ENCODE results near the gene BABAM1. TPM values are rescaled to one million over a fixed set of nuclear protein-coding genes. Genes with fewer than 3 reads are reported as not detected.
A peak's percentile ranks its signal among the peaks of the same experiment; 100 is the strongest.

BABAM1 gene
- total RNA-seq, 1 experiment from 2014 or later: 79.5 TPM

DNA sequence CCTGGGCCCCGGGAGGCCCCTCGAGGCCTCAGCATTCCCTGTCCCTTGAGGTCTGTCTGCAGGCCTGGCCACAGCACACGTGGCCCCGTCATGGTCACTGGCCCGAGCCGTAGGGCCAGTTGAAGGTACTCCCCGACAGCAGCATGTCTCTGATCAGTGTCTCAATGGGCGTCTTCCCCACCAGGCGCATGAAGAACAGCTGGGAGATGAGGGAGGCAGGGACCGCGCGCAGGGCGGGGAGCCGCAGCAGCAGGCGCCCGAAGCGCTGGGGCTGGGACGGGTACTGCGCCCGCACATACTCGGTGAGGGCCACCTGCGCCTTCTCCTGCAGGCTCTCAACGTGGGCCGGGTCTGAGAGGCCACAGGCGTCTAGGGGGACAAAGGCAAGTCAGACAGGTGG lies 35.0 kb upstream of the BABAM1 start:
- BruUV-seq (replicated peaks): no TSS peak
- DNase-seq (ENCODE audit: low read depth, low spot score) (no peak), ATAC-seq (no peak)
- H3K27ac ChIP-seq (ENCODE audit: low read length): no peak overlapping the region
- peaks cover 4% of the 10 kb centered on the region; the same call in 1 of the 2 replicates for H3K36me3 ChIP-seq (ENCODE audit: control insufficient read depth, insufficient read depth, low read length)
- no peaks in the 10 kb centered on the region for H3K9me3 ChIP-seq (ENCODE audit: control insufficient read depth, insufficient read depth, low read depth, low read length)
- POLR2A ChIA-PET: no interaction called here
- peaks cover 17% of the 10 kb centered on the region for H3K4me1 ChIP-seq (ENCODE audit: control insufficient read depth, insufficient read depth, low read length)
- in situ Hi-C loops (cut with HindIII; ENCODE audit: low pct_unique_long_range_greater_than_20kb, low sequenced_read_pairs) (no loop called here), intact Hi-C loops (cut with micrococcal nuclease; ENCODE audit: unreplicated experiment) (no loop called here)
- H3K4me3 ChIP-seq (ENCODE audit: low read depth in 2 of 2, low read length in 2 of 2): no peak overlapping the region
- CTCF ChIA-PET: no interaction called here
- TF ChIP-seq, protein P1, sequence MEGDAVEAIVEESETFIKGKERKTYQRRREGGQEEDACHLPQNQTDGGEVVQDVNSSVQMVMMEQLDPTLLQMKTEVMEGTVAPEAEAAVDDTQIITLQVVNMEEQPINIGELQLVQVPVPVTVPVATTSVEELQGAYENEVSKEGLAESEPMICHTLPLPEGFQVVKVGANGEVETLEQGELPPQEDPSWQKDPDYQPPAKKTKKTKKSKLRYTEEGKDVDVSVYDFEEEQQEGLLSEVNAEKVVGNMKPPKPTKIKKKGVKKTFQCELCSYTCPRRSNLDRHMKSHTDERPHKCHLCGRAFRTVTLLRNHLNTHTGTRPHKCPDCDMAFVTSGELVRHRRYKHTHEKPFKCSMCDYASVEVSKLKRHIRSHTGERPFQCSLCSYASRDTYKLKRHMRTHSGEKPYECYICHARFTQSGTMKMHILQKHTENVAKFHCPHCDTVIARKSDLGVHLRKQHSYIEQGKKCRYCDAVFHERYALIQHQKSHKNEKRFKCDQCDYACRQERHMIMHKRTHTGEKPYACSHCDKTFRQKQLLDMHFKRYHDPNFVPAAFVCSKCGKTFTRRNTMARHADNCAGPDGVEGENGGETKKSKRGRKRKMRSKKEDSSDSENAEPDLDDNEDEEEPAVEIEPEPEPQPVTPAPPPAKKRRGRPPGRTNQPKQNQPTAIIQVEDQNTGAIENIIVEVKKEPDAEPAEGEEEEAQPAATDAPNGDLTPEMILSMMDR (IDR thresholded peaks at IDR 0.05): no peak
- TF ChIP-seq, protein P2, sequence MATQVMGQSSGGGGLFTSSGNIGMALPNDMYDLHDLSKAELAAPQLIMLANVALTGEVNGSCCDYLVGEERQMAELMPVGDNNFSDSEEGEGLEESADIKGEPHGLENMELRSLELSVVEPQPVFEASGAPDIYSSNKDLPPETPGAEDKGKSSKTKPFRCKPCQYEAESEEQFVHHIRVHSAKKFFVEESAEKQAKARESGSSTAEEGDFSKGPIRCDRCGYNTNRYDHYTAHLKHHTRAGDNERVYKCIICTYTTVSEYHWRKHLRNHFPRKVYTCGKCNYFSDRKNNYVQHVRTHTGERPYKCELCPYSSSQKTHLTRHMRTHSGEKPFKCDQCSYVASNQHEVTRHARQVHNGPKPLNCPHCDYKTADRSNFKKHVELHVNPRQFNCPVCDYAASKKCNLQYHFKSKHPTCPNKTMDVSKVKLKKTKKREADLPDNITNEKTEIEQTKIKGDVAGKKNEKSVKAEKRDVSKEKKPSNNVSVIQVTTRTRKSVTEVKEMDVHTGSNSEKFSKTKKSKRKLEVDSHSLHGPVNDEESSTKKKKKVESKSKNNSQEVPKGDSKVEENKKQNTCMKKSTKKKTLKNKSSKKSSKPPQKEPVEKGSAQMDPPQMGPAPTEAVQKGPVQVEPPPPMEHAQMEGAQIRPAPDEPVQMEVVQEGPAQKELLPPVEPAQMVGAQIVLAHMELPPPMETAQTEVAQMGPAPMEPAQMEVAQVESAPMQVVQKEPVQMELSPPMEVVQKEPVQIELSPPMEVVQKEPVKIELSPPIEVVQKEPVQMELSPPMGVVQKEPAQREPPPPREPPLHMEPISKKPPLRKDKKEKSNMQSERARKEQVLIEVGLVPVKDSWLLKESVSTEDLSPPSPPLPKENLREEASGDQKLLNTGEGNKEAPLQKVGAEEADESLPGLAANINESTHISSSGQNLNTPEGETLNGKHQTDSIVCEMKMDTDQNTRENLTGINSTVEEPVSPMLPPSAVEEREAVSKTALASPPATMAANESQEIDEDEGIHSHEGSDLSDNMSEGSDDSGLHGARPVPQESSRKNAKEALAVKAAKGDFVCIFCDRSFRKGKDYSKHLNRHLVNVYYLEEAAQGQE (IDR thresholded peaks at IDR 0.05; ENCODE audit: insufficient read depth in 1 of 2, low read depth in 2 of 2, low read length in 1 of 2): no peak
- TF ChIP-seq POLR2AphosphoS5 (IDR thresholded peaks at IDR 0.05; ENCODE audit: low read depth, low read length) (no peak), TCF7L2 (IDR thresholded peaks at IDR 0.05; ENCODE audit: low read depth, low read length) (no peak), SIN3A (IDR thresholded peaks at IDR 0.05; ENCODE audit: borderline replicate concordance, insufficient read depth, low read depth, low read length) (no peak)
- H3K27me3 ChIP-seq (ENCODE audit: control insufficient read depth, insufficient read depth, low read length): no peaks in the 10 kb centered on the region

DNA sequence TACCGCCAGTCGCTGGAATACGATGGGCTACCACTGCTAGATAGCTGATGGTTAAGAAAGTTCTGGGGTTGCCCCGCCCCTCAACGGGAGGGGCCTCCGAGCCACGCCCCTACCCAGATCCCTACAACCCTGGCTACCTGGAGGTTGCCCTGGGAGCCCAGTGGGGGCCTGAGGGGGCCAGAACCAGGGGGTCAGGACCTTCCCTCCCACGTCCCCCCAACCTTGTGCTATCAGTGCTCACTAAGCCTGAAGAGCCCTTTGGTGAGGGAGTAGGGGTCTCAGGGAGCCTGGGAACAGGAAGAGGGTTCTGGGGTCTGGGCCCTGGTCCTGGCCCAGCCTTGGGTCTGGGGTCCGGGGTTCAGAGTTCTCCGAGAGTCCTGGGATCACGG lies 32.3 kb upstream of the BABAM1 start:
- CTCF ChIA-PET: no interaction called here
- intact Hi-C loops (cut with micrococcal nuclease; ENCODE audit: unreplicated experiment): no loop called here
- no TSS peak for BruUV-seq (replicated peaks)

DNA sequence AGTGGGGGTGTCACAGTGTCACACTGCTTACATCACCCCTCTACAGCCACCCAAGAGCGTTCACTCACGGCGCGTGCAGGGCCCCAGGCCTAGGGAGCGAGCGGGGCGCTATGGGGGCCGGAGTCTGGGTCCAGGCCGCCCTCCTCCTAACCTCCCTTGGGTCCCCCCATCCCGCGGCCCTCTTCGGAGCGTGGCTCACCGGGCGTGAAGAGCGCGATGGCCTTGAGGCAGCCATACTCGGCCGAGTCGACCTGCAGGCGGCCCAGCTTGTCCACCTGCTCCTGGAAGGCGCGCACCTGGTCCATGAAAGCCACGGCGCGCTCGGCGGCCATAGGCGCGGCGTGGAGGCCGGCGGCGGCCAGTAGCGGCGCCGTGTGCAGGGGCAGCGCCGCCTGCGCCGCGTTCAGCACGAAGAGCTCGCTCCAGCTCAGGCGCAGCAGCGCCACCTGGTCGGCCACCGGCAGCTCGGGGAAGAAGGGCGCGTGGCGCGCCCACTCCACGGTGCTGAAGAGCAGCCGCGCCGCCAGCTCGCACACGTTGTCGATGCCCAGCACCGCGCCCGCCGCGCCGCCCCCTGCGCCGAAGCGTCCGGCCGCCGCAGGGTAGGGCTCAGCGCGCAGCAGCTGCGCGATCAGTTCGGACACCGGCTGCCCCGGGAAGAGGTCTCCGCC lies 31.8 kb upstream of the BABAM1 start:
- POLR2A ChIA-PET: no interaction called here
- in situ Hi-C loops (cut with HindIII; ENCODE audit: low pct_unique_long_range_greater_than_20kb, low sequenced_read_pairs) (no loop called here), intact Hi-C loops (cut with micrococcal nuclease; ENCODE audit: unreplicated experiment) (no loop called here)
- Histone ChIP-seq H3K27me3 (ENCODE audit: control insufficient read depth, insufficient read depth, low read length) (no peaks in the 10 kb centered on the region), H3K9me3 (ENCODE audit: control insufficient read depth, insufficient read depth, low read depth, low read length) (no peaks in the 10 kb centered on the region), H3K4me3 (ENCODE audit: low read depth in 2 of 2, low read length in 2 of 2) (peak overlapping the region; percentile 57 to 80), H3K27ac (ENCODE audit: low read length) (peak overlapping the region; percentile 92), H3K36me3 (ENCODE audit: control insufficient read depth, insufficient read depth, low read length) (peaks cover 7% of the 10 kb centered on the region), H3K4me1 (ENCODE audit: control insufficient read depth, insufficient read depth, low read length) (peaks cover 36% of the 10 kb centered on the region)
- BruUV-seq (replicated peaks): no TSS peak
- DNase-seq (ENCODE audit: low read depth, low spot score) (no peak), ATAC-seq (peak; percentile 63)
- CTCF ChIA-PET: no interaction called here
- TF ChIP-seq SIN3A (IDR thresholded peaks at IDR 0.05; ENCODE audit: borderline replicate concordance, insufficient read depth, low read depth, low read length): peak; percentile 45; the same call in 1 of the 2 replicates
- TF ChIP-seq, protein P1 (IDR thresholded peaks at IDR 0.05): no peak; the same call in 1 of the 2 replicates

More for the DNA sequence above, 32.3 kb upstream of the BABAM1 start:
- peak; percentile 53; the same call in 1 of the 2 replicates for TF ChIP-seq POLR2AphosphoS5 (IDR thresholded peaks at IDR 0.05; ENCODE audit: low read depth, low read length)
- no peak for TF ChIP-seq SIN3A (IDR thresholded peaks at IDR 0.05; ENCODE audit: borderline replicate concordance, insufficient read depth, low read depth, low read length)
- TF ChIP-seq TCF7L2 (IDR thresholded peaks at IDR 0.05; ENCODE audit: low read depth, low read length): no peak
- ATAC-seq (peak; percentile 68), DNase-seq (ENCODE audit: low read depth, low spot score) (no peak)
- POLR2A ChIA-PET: interaction anchor here (0.6 kb wide), 1 partner anchor 184 kb away, joined by 3 read pairs; no protein-coding TSS in a partner anchor
- Histone ChIP-seq H3K27me3 (ENCODE audit: control insufficient read depth, insufficient read depth, low read length) (no peaks in the 10 kb centered on the region), H3K4me3 (ENCODE audit: low read depth in 2 of 2, low read length in 2 of 2) (peak overlapping the region; percentile 57 to 80), H3K36me3 (ENCODE audit: control insufficient read depth, insufficient read depth, low read length) (peaks cover 7% of the 10 kb centered on the region), H3K4me1 (ENCODE audit: control insufficient read depth, insufficient read depth, low read length) (peaks cover 31% of the 10 kb centered on the region), H3K27ac (ENCODE audit: low read length) (peak overlapping the region; percentile 92), H3K9me3 (ENCODE audit: control insufficient read depth, insufficient read depth, low read depth, low read length) (no peaks in the 10 kb centered on the region)
- in situ Hi-C loops (cut with HindIII; ENCODE audit: low pct_unique_long_range_greater_than_20kb, low sequenced_read_pairs): no loop called here
